Muscle of arm (tissue), 12 donors: ENCODE results near the gene DDX27. TPM values are rescaled to one million over a fixed set of nuclear protein-coding genes. Genes with fewer than 3 reads are reported as not detected.

ENCODE experiments used
- DNase-seq: peaks from one replicate; pipeline ENCODE4 v3.0.0-alpha.2; 2013
- polyA plus RNA-seq, 12 donors: library from polyadenylated mRNA; unstranded; fragments of 120-200 nt; gene quantifications; one replicate each; pipeline ENCODE4 v1.2.1, GENCODE V29; 2013; ENCODE audit not compliant: insufficient read length in 12 of 12

DDX27 gene
- polyA plus RNA-seq, 12 donors, result 23.6 to 44.0 (median 29.4) TPM; not detected in 1

GRCh38 chr20:49286689-49287551 is 67.7 kb downstream of the DDX27 start:
- no peak for DNase-seq

GRCh38 chr20:49287555-49288249 is 68.5 kb downstream of the DDX27 start:
- no peak for DNase-seq

DNA sequence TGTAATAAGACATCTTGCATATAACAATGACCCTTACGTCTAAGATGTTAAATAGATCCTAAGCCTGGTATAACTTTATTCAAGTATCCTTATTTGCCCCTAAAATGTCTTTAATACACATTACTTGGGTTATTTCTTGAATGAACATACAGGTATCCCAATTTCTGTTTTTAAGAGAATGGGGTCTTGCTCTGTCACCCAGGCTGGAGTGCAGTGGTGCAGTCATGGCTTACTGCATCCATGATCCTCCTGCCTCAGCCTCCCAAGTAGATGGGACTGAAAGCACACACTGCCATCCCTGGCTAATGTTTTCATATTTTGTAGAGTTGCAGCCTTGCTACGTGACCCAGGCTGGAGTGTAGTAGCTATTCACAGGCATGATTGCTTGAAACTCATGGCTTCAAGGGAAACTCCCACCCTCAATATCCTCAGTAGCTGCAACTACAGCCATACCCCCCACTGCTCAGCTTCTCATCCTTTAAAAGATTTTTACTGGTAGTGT is 69.1 kb downstream of the DDX27 start:
- no peak for DNase-seq

- DNase-seq, result no peak
These were observed 69.8 kb downstream of the DDX27 start for GRCh38 chr20:49288784-49289696.

DNA sequence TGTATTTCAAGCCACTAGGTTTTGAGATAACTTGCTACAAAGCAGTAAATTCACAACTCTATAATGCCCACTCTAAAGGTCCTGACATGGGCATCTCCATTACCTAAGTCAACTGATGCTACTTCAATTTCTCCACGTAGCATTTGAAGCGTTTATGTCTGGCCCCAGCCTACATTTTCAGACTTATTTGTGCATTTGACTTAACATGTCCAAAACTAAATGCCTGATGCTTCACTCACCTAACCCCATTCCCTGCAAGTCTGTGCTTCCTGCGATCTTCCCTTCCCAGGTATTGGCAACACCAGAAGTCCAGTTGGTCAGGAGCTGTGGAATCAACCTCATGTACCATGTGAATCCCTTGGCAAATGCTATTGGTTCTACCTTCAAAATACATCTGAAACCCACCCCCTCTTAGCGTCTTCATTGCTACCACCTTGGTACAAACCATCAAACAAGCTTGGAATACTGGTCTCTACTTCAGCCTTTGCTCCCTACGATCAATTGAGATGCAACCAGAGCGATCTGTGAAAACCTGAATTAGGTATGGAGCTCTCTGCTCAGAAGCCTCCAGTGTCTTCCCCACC is 71.5 kb downstream of the DDX27 start:
- DNase-seq, result no peak

- DNase-seq, result no peak
These were observed 72.0 kb downstream of the DDX27 start for GRCh38 chr20:49291200-49291599.

- DNase-seq, result no peak
These were observed 72.8 kb downstream of the DDX27 start for GRCh38 chr20:49292010-49292409.

DNA sequence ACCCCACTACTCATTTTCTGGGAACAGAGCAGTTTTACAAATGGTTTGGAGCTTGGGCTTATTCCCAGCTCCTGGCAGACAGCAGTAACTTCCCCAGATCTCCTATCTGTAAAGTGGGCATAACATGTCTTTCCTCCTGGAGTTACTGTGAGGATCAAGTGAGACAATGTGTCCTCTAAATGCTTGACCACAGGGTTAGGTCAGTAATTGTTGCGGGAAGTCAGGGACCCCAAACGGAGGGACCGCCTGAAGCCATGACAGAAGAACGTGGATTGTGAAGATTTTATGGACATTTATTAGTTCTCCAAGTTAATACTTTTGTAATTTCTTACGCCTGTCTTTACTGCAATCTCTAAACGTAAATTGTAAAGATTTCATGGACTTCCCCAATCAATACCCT is 73.9 kb downstream of the DDX27 start:
- DNase-seq, result no peak

Other genes starting within 250 kb of the DDX27 start
- gene CSE1L, start 173.1 kb upstream of the DDX27 start, polyA plus RNA-seq, result 10 to 100 TPM in 11 of 12 donors, not detected in 1; 35.7 to 77.6 (median 70.7) TPM
- gene STAU1, start 31.1 kb upstream of the DDX27 start, polyA plus RNA-seq, result 100 to 1,000 TPM in 1 of 12 donors, 10 to 100 TPM in 11; 51.1 to 561 (median 59.0) TPM
- 10 to 100 TPM in 6 of 12 donors, 1 to 10 TPM in 5, not detected in 1; 6.9 to 17.0 (median 10.3) TPM for gene ZNFX1, start 58.6 kb downstream of the DDX27 start, polyA plus RNA-seq